Hippocampal formation (tissue), 2 donors: ENCODE data around the gene CD177.
A peak's percentile ranks its signal among the peaks of the same experiment; 100 is the strongest.
"Not testable (repeated sequence)": the region's sequence is repeated elsewhere in the genome, so short reads cannot be mapped to it uniquely, and the experiment has no call there.

ENCODE experiments used
- DNase-seq, 2 donors: peaks; one replicate each; lab custom pipeline; 2025; lab: John Stamatoyannopoulos, UW

CD177 gene

DNA sequence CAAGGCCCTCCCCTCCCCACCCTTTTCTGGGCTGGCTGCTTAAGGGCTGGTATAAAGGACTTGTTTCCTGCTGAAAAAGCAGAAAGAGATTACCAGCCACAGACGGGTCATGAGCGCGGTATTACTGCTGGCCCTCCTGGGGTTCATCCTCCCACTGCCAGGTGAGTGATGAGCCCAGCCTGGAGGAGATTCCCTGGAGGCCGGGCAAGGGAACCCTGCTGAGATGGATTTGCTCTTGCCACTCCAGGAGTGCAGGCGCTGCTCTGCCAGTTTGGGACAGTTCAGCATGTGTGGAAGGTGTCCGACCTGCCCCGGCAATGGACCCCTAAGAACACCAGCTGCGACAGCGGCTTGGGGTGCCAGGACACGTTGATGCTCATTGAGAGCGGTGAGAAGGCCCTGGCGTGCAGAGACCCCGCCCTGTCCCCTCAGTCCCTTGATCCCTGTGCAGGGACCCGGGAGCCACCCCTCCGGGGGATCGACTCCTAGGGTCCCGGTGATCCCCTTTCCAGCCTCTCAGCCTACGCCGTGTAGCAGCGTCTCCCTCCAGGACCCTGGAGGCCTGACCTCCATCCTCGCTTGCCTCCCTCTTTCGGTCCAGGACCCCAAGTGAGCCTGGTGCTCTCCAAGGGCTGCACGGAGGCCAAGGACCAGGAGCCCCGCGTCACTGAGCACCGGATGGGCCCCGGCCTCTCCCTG lies at the start of gene CD177:
Gene CD177, plus strand, starts transcription at position 81 of the 699 bp plus-strand sequence. Its CDS starts 29 bp downstream, at position 110.
- DNase-seq: no peak

- no peak for DNase-seq
Observed at GRCh38 chr19:43305642-43306041, 47.8 kb upstream of the CD177 start.

DNA sequence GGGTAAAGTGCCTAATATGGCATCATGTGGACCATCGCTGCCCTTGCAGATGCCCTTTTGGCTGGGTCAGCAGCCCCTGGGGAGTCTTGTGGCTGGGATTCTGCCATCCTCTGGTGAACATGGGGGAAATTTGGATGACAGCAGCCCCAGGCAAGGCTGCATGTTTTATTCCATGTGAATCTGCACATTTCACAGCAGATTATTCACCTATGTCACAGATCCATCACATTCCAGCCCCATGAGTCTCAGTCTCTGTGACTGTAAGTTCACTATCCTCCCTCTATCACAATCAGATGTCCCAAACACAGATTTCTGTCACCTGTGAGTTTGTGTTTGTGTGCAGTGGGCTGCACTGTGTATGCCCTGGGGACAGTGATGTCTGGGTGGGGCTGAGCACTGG lies 47.4 kb upstream of the CD177 start:
- DNase-seq: no peak

DNA sequence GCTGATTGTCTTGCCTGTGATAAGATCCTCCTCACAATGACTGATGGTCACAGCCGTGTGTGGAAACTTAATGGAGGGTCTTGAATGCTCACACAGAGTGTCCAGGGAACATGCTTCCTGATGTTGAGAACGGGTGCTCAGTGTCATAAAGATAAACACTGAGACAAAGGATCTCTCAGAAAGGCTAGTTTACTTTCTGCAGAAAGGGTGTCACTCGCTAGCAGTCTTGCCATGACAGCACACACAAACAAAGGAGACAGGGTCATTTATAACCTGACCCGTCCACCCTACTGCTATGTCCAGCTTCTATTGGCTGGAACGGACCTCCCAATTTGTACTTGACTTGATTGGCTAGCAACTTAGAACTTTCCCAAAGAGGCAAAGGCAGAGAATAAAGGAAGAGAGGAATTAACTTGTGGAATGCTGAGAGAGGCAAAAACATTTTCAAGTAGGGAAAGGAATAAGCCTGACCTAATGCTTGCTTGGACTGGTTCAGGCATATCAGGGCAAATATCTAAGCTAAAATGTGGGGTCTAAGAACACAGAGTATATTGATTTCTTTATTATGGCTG lies 45.2 kb upstream of the CD177 start:
- no peak for DNase-seq

- no peak for DNase-seq
Observed at GRCh38 chr19:43309466-43309865, 44.0 kb upstream of the CD177 start.

DNA sequence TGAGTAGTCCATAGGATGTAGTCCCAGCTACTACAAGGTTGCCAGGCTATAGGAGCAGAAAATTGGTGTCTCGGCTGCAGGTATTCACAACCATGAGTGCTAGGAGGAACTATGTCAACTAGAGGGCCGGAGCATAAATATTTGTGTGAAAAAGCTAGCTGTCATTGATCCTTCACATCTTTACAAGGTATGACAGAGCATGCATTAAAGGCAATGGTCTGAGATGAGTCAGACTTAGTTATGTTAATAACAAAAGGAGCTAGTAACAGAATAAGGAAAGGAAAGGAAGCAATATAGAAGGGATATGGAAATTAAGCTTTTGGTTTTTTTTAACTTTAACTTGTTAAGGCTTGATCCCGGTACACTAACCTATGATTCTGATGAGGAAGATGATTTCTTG lies 43.3 kb upstream of the CD177 start:
- no peak for DNase-seq

- DNase-seq: no peak
Observed at GRCh38 chr19:43311256-43311655, 42.2 kb upstream of the CD177 start.

GRCh38 chr19:43311706-43312105 lies 41.8 kb upstream of the CD177 start:
- DNase-seq: no peak

- no peak for DNase-seq
Observed at GRCh38 chr19:43313711-43314495, 39.6 kb upstream of the CD177 start.

DNA sequence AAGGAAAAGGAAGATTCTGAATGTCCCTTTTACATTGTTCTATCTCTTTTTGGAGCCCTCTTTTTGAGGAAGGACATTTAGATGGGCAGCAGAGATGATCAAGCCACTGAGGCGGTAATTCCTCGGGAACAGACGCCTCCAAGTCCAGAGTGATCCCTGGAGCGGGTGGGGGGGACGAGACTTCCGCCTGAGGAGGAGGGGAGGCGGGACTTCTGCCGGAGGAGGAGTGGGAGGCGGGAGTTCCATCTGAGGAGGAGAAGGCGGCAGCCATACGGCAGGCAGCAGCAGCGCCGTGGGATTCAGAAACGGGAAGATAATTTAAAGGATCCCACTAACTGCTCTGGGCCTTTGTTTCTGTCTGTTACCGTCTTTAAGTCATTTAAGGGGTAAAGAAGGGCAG lies 37.6 kb upstream of the CD177 start:
- no peak for DNase-seq

GRCh38 chr19:43316591-43317319 lies 36.7 kb upstream of the CD177 start:
- peak in 1 of 2 donors; percentile 1 for DNase-seq

DNA sequence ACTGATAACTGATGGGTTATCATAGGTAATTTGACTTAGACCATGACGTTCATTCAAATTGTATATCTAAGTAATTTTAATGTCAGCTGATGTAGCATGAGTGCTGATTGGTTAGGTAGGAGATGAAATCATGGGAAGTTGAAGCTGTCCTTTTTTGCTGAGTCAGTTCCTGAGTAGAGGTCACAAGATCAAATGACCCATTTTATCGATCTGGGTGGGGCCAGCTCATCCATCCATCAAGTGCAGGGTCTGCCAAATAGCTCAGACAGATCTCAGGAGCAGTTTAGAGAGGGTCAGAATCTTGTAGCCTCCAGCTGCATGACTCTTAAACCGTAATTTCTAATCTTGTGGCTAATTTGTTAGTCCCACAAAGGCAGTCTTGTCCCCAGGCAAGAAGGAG lies 35.3 kb upstream of the CD177 start:
- DNase-seq: no peak

- DNase-seq: no peak
Observed at GRCh38 chr19:43318796-43319314, 34.6 kb upstream of the CD177 start.

- no peak for DNase-seq
Observed at GRCh38 chr19:43320546-43320945, 32.9 kb upstream of the CD177 start.

DNA sequence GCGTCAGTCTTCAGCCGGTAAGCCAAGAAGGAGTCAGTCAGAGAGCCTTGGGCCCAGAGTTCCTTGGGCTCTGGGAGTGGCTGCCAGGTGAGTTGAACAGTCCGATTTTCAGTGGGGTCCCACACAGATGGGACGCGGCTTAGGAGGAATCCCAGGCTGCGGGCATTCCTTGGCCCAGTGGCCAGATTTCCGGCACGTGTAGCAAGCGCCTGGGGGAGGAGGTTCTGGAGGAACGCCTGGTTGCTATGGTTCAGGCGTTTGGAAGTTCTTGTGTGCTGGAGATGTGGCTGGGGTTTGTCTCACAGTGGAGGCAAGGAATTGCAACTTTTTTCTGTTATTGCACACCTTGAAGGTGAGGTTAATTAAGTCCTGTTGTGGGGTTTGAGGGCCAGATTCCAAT lies 26.7 kb upstream of the CD177 start:
- not testable (repeated sequence) for DNase-seq

GRCh38 chr19:43328561-43328960 lies 24.9 kb upstream of the CD177 start:
- not testable (repeated sequence) for DNase-seq

GRCh38 chr19:43329049-43329448 lies 24.4 kb upstream of the CD177 start:
- DNase-seq: not testable (repeated sequence)

DNA sequence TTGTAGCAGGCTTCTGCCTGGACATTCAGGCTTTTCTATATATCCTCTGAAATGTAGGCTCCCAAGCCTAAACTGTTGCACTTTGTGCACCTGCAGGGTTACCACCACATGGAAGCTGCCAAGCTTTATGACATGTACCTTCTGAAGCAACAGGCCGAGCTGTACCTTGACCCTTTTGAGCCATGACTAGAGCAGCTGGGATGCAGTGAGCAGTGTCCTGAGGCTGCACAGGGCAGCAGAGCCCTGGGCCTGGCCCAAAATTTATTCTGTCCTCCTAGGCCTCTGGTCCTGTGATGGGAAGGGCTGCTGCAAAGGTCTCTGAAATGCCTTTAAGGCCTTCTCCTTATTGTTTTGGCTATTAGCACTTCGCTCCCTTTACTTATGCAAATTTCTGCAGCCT lies 23.5 kb upstream of the CD177 start:
- DNase-seq: no peak

DNA sequence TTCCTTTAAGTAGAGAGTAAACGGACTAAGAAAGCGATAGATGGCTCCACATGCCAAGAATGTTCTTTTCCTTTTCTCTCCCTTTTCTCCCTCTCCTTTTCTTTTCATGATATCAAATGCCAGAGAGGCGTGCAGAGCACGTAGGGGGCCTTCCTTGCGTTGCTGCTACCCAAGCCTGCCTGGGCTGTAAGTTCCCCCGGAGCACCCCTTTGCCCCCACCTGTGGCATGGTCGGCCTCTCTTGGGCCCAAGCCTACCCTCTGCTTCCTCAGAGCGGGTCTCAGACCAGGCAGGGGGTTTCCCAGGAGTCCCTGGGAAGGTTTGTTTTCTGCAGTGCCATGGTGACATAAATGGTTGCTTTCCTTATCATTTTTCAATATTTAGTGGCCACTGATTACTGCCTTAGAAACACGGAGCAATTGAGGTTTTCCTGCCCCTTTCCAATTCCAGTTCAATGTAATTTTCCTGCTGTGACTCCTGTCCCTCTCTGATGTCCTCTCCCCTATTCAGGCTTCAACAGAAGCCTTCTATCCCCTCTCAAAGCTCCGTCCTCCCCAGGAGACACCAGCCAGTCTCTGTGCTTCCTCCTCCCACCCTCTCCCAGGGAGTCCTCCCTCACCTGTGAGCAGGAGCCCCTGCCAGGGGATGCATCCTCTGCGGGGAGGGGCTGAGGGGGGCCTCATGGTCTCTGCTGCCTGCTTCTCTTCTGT lies 22.6 kb upstream of the CD177 start:
- DNase-seq: no peak

GRCh38 chr19:43331435-43332010 lies 22.0 kb upstream of the CD177 start:
- no peak for DNase-seq
